ENCODE measurements around the gene ZP1.

ZP1 gene

GRCh38 chr11:60831143-60831500, 36.2 kb upstream of the ZP1 start:
- DNase-seq (ENCODE audit: low read depth), result peak; percentile 68
- TF ChIP-seq CTCF (conservative IDR thresholded peaks at IDR 0.05; ENCODE audit: low read length), result peak; percentile 96
- no peak overlapping the region for H3K4me3 ChIP-seq (ENCODE audit: low read length)

- no peak overlapping the region for H3K4me3 ChIP-seq (ENCODE audit: low read length)
- DNase-seq (ENCODE audit: low read depth), result peak; percentile 78
- no peak for TF ChIP-seq CTCF (conservative IDR thresholded peaks at IDR 0.05; ENCODE audit: low read length)
Observed at GRCh38 chr11:60831501-60832079, 35.8 kb upstream of the ZP1 start.

GRCh38 chr11:60834742-60835533, 32.4 kb upstream of the ZP1 start:
- no peak for TF ChIP-seq CTCF (conservative IDR thresholded peaks at IDR 0.05; ENCODE audit: low read length)
- H3K4me3 ChIP-seq (ENCODE audit: low read length), result no peak overlapping the region
- DNase-seq (ENCODE audit: low read depth), result no peak

GRCh38 chr11:60835534-60835846, 31.9 kb upstream of the ZP1 start:
- DNase-seq (ENCODE audit: low read depth), result no peak
- H3K4me3 ChIP-seq (ENCODE audit: low read length), result no peak overlapping the region
- no peak for TF ChIP-seq CTCF (conservative IDR thresholded peaks at IDR 0.05; ENCODE audit: low read length)

- no peak for TF ChIP-seq CTCF (conservative IDR thresholded peaks at IDR 0.05; ENCODE audit: low read length)
Observed at GRCh38 chr11:60836866-60837515, 30.4 kb upstream of the ZP1 start.

GRCh38 chr11:60838132-60838531, 29.2 kb upstream of the ZP1 start:
- peak; percentile 39 for TF ChIP-seq CTCF (conservative IDR thresholded peaks at IDR 0.05; ENCODE audit: low read length)
- DNase-seq (ENCODE audit: low read depth), result peak; percentile 18
- H3K4me3 ChIP-seq (ENCODE audit: low read length), result no peak overlapping the region

More at GRCh38 chr11:60836866-60837515, 30.4 kb upstream of the ZP1 start:
- H3K4me3 ChIP-seq (ENCODE audit: low read length), result no peak overlapping the region
- DNase-seq (ENCODE audit: low read depth), result no peak
